Measurements from ENCODE around the gene FAM241A. TPM values are rescaled to one million over a fixed set of nuclear protein-coding genes. Genes with fewer than 3 reads are reported as not detected.
"Not testable (repeated sequence)": the region's sequence is repeated elsewhere in the genome, so short reads cannot be mapped to it uniquely, and the experiment has no call there.

The FAM241A gene
- polyA plus RNA-seq, 4 donors = 1.3 to 1.7 (median 1.3) TPM

GRCh38 chr4:112171051-112171763 lies 26.0 kb downstream of the FAM241A start:
- DNase-seq (ENCODE audit: low read depth in 4 of 4, low spot score in 2 of 4) = not testable (repeated sequence)

DNA sequence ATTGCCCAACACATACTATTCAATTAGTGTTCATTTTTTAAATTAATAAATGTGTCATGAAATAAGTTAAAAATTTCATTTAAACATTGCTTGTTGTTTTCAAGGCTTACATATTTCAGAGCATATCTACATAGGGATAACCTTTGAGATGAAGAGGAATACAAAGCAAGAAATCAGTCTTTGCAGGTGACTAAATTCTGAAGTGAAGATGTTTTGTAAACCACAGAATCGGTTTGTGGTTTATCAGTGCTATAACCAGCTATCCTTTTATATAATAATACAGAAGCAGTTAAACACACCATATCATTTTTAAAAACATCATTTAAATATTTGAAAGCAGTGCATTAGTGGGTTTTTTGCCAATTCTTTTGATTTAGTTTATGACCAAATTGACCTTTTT lies 26.9 kb downstream of the FAM241A start:
- DNase-seq (ENCODE audit: low read depth in 4 of 4, low spot score in 2 of 4) = no peak

DNA sequence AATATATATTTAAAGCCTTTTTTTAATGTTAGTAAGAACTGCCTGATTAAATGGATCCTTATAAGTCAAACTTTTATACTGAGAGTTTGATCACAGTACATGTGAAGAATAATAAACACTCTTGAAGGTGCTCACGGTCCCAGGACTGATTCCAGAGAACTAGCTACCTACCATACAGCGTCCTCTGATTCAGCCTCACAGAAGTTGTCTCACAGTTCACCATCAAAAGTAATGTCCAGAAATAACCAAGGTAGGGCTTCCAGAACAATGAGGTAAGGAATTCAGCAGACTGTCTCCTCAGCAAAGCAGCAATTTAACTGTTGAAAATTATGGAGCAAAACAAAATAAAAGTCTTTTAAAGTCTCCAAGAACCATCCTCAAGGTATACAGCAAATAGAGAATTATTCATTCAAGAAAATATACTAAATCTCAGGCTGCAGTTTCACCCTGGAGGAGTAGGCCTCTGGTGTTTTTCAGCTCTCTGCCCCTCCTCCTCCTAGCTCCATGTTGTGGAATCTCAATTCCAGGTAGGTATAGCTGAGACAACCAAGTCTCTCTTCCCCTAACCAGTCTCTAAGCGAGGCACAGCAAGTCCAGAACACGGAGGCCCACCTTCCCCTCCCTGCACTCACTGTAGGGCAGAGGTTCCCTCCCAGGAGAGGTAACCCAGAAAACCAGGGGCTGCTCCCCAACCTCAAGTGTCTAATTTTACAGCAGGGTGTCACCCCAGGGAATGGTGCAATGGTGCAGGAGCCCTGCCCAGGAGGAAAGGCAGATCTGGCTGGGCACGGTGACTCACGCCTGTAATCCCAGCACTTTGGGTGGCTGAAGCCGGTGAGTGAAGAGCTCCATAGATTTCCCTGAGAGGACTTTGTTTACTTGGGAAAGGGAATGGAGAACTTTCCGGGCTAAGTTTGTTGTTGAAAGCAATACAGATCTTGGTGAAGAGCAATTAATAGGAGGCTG lies 28.6 kb downstream of the FAM241A start:
- no peak for DNase-seq (ENCODE audit: low read depth in 4 of 4, low spot score in 2 of 4)

GRCh38 chr4:112175840-112176239 lies 30.6 kb downstream of the FAM241A start:
- DNase-seq (ENCODE audit: low read depth in 4 of 4, low spot score in 2 of 4) = no peak

- no peak for DNase-seq (ENCODE audit: low read depth in 4 of 4, low spot score in 2 of 4)
Observed at GRCh38 chr4:112176596-112176995, 31.3 kb downstream of the FAM241A start.

DNA sequence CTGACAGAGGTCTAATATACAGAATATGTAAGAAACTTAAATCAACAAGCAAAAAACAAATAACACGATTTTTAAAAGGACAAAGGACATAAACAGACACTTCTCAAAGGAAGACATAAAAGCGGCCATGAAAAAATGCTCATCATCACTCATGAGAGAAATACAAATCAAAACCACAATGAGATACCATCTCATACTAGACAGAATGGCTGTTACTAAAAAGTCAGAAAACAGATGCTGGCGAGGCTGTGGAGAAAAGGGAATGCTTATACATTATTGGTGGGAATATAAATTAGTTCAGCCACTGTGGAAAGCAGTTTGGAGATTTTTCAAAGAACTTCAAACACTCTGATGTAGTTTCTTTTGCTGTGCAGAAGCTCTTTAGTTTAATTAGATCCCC lies 33.5 kb downstream of the FAM241A start:
- DNase-seq (ENCODE audit: low read depth in 4 of 4, low spot score in 2 of 4) = not testable (repeated sequence)

DNA sequence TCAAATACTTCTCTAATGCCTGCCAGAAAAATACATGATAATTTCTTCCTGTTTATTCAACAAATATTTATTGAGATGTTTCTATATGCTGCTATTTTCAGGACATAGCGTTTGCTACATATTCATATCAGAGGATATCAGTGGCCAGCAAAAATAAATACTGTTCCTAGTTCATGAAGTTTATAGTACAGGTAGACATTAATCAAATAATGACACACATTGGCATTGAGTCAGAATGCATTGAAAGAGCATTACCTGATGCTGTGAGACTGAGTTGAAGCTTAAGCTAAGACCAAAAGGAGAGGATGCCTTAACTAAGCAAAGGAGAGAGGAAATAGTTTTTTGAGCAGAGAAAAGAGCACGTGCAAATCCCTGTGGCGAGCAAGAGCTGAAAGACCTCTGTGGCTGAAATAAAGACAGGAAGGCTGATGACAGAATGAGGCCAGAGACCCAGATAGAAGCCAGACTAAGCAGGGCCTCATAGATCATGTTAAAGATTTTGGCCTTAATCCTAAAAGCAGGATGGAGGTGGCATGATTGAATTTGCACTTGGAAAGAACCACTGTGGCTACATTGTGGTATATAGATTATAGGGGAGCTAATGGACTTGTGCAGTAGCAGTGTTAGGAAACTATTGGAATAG lies 36.2 kb downstream of the FAM241A start:
- no peak for DNase-seq (ENCODE audit: low read depth in 4 of 4, low spot score in 2 of 4)

DNA sequence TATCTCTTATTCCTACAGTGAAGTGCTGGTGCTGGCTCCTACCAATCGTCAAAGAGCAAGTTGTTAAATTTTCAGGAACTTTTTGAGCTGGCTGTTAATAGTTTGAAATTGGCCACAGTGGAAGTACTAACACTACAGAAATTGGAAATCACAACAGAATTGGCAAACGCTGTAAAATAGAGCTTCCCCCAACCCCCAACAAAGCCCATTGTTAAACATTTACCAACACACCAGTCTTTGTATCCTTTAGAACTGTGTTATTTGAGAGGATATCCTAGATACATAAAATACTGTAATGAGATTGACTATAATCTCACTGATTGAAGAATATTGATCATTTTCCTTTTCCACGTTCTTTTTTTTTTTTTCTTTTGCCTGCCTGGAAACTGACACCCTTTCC lies 37.4 kb downstream of the FAM241A start:
- DNase-seq (ENCODE audit: low read depth in 4 of 4, low spot score in 2 of 4) = no peak

GRCh38 chr4:112183252-112183651 lies 38.0 kb downstream of the FAM241A start:
- no peak for DNase-seq (ENCODE audit: low read depth in 4 of 4, low spot score in 2 of 4)

GRCh38 chr4:112184438-112184837 lies 39.2 kb downstream of the FAM241A start:
- no peak for DNase-seq (ENCODE audit: low read depth in 4 of 4, low spot score in 2 of 4)

DNA sequence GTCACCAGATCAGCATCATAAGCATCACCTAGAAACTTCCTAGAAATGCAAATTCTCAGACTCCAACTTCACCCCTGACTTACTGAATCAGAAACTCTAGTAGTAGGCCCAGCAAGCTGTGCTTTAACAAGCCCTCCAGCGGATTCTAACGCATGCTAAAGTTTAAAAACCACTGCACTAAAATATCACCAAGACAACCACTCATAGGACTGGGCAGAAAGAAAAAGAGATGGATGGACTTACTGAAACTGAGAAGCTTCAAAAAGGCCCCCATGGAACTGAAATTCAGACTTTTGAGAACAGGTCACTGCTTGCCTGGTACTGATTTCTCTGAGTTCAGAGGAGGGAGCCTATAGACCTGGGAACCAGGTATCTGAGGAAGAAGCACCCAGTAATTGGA lies 40.1 kb downstream of the FAM241A start:
- DNase-seq (ENCODE audit: low read depth in 4 of 4, low spot score in 2 of 4) = no peak

DNA sequence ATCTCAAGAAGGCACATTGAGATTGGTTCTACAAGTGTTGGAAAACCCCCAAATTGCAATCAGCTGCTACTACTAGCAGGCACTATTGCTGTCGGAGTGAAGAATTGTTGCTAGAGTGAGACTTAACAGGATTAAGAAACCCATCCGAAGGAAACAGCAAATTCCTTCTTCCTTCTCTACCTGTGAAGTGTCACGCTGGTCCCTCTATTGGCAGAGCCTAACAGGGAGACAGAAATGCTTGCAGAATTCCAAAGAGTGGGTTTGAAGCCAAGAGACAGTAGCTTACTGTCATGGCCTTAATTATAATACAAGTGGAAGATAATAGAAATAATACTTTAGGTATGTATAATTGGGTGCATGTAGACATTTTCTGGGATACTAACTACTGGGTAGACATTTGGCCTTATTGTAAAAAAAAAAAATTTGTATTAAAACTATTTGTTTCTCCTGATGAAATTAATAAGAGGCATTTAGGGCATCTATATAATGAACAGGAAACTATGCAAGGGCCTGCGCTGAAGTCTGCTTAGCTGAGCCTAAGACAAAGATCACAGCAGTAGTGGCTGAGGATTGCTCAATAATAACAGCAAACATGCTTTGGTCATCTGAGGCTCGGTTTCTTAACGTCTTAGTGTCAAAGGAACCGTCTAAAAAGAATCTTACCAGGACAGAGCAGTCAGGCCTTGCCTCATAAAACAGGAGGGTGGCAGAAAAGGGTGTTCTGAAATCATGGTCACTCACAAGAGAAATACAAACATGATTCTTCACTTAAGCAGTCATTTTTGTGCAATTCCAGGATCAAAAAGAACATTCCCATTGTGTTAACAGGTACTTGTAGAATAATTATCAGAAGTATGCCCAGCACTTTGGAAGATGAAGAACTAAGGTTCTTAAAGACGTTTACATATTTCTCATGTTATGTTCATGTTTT lies 40.8 kb downstream of the FAM241A start:
- DNase-seq (ENCODE audit: low read depth in 4 of 4, low spot score in 2 of 4) = no peak

GRCh38 chr4:112189754-112190153 lies 44.5 kb downstream of the FAM241A start:
- DNase-seq (ENCODE audit: low read depth in 4 of 4, low spot score in 2 of 4) = no peak

DNA sequence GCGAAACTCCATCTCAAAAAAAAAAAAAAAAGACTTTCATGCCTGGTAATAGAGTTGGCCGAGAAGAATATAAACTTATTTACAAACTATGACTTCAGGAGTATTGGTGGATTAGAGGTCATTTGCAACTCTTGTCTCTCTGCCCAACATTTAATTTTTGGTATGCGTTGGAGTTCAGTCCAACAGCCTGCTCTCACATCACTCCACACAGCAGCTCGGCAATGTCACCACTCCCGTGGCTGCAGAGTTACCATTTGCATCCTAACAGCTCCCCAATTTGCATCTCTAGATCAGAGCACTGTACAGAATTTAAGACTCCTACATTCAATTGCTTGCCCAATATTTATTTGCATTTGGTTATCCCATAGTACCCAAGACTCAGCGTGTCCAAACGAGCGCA lies 45.4 kb downstream of the FAM241A start:
- no peak for DNase-seq (ENCODE audit: low read depth in 4 of 4, low spot score in 2 of 4)

- DNase-seq (ENCODE audit: low read depth in 4 of 4, low spot score in 2 of 4) = no peak
Observed at GRCh38 chr4:112196461-112196860, 51.2 kb downstream of the FAM241A start.

GRCh38 chr4:112199041-112199440 lies 53.8 kb downstream of the FAM241A start:
- DNase-seq (ENCODE audit: low read depth in 4 of 4, low spot score in 2 of 4) = no peak

DNA sequence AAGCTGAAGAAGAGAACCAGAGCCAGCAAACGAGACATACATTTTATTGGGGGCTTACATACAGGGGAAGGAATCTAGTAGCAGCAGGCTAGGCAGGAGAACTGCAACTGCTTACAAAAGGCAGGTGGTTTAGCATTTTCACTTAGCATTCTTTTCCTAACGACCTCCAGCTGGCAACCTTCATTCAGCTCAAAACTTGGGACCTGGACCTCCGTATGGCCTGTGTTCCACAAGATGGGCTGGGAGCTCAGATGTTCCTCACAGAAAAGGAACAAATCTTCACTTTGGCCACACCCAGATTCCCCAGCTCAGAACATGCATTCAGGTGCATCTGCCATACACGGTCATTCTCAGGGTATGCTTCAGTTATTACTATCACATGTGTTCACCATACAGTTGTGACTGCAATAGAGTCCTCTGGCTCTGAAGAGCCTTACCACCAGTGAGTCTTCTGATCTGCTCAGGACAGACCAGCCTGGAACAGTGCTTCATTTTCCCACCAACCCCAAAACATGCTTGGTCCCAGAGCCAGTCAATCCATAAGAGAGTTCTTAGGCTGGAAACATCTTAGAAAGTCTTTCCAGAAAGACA lies 56.8 kb downstream of the FAM241A start:
- no peak for DNase-seq (ENCODE audit: low read depth in 4 of 4, low spot score in 2 of 4)

DNA sequence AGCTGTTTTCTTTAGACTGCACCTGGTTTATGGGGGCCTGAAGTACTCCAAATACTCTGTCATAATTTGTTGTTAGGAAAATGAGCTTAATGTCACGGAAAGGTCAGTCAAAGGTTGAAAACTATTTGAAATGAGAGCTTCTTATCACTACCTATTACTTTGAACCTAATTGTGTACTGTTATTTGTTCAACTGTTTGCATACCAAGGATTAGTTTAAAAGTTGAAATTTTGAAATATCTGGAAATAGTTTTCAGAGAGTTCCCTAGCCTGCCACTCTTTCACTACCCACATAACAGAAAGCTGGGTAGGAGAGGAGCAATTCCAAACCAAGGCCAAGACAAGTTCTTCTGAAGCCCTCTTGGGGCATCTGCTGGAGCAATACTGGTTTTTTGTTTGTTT lies 58.3 kb downstream of the FAM241A start:
- no peak for DNase-seq (ENCODE audit: low read depth in 4 of 4, low spot score in 2 of 4)

DNA sequence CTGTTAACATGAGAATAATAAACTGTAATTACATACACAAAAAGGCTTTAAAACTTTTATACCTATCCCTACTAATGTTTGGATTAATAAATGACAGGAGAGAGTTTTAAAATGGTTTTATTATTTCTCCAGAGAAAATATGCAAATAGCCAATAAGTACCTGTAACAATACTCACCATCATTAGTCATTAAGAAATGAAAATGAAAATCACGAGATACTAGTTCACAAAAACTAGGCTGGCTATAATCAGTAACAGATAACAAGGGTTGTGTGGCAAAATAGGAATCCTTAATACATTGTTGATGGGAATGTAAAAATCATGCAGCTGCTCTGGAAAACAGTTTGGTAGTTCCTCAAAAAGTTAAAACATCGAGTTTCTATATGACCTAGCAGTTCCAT lies 61.2 kb downstream of the FAM241A start:
- DNase-seq (ENCODE audit: low read depth in 4 of 4, low spot score in 2 of 4) = no peak

All from left renal cortex interstitium (tissue), 4 donors.